Measurements from ENCODE around the gene ZNF675. TPM values are rescaled to one million over a fixed set of nuclear protein-coding genes. Genes with fewer than 3 reads are reported as not detected.
"Not testable (repeated sequence)": the region's sequence is repeated elsewhere in the genome, so short reads cannot be mapped to it uniquely, and the experiment has no call there.

ZNF675 gene
- 5.1 to 8.8 TPM (median 5.9 TPM) in 3 replicates for total RNA-seq
- long read RNA-seq, transcript ZNF675-201 (4 exons, 2,301 nt), result major isoform, 9 of 9 reads
- long read RNA-seq, partial matches to known transcripts, result 0 of 9 reads
- long read RNA-seq, other reads (novel, unspliced or antisense), result 0 of 9 reads

DNA sequence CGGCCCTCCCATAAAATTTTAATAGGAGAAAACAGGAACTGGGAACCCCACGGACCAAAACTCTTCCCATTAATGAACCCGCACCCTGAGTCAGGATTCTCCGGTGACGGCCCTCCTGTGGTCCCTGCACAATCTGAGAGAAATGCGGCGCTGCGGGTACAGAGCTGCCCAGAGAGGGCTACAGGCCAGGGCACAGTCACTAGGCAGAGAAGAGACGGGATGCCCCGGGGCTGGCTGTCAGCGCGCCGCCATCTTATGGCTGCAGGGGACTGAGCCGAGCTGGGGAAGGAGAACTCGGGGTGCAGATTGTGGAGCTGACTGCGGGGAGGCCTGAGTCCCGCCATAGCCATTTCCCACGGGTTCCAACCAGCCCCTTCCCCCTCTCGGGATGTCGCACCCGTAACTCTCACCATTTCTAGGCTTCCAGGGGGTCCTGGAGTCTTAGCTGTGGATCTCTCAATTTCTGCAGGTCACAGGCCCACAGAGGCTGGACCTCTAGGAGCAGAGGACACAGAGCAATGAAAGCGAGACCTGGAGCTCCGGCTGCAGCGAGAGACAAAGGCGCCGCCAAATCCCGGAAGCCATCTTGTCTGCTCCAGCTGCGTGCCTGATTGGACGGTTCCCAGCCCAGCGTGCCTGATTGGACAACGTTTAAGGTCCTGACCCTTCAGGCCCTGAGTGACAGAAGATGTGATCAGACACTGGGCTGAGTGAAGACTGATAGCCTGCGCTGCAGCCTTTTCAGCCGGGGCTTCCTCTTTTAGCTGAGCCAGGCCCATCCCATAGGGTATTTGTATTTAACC, at the start of gene ZNF675:
Gene ZNF675, minus strand, starts transcription at position 592 of the 803 bp plus-strand sequence. Its CDS starts 179 bp downstream, at position 413.
- H3K4me1 Mint-ChIP-seq (ENCODE audit: low read depth), result peaks cover 15% of the 10 kb centered on the region
- H3K4me3 Mint-ChIP-seq (ENCODE audit: unreplicated experiment), result peak within 1 kb of the TSS; percentile 99
- H3K27ac Mint-ChIP-seq (ENCODE audit: unreplicated experiment), result peak within 1 kb of the TSS; percentile 100
- no peaks in the 10 kb centered on the region for H3K9me3 Mint-ChIP-seq (ENCODE audit: low read depth)
- TF ChIP-seq, protein P1, sequence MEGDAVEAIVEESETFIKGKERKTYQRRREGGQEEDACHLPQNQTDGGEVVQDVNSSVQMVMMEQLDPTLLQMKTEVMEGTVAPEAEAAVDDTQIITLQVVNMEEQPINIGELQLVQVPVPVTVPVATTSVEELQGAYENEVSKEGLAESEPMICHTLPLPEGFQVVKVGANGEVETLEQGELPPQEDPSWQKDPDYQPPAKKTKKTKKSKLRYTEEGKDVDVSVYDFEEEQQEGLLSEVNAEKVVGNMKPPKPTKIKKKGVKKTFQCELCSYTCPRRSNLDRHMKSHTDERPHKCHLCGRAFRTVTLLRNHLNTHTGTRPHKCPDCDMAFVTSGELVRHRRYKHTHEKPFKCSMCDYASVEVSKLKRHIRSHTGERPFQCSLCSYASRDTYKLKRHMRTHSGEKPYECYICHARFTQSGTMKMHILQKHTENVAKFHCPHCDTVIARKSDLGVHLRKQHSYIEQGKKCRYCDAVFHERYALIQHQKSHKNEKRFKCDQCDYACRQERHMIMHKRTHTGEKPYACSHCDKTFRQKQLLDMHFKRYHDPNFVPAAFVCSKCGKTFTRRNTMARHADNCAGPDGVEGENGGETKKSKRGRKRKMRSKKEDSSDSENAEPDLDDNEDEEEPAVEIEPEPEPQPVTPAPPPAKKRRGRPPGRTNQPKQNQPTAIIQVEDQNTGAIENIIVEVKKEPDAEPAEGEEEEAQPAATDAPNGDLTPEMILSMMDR (IDR thresholded peaks at IDR 0.05), result peak; percentile 44
- peak; percentile 96 for DNase-seq (ENCODE audit: low spot score)
- no peaks in the 10 kb centered on the region for H3K27me3 Mint-ChIP-seq (ENCODE audit: low read depth)
- H3K36me3 Mint-ChIP-seq (ENCODE audit: low read depth), result peaks cover 2% of the 10 kb centered on the region

- H3K36me3 Mint-ChIP-seq (ENCODE audit: low read depth); H3K27me3 Mint-ChIP-seq (ENCODE audit: low read depth); DNase-seq (ENCODE audit: low spot score); H3K4me1 Mint-ChIP-seq (ENCODE audit: low read depth); H3K4me3 Mint-ChIP-seq (ENCODE audit: unreplicated experiment); H3K27ac Mint-ChIP-seq (ENCODE audit: unreplicated experiment): not testable (repeated sequence)
- H3K9me3 Mint-ChIP-seq (ENCODE audit: low read depth), result peaks cover 26% of the 10 kb centered on the region
These were observed 43.9 kb upstream of the ZNF675 start for GRCh38 chr19:23730729-23731465.

- not testable (repeated sequence) for H3K9me3 Mint-ChIP-seq (ENCODE audit: low read depth); H3K36me3 Mint-ChIP-seq (ENCODE audit: low read depth); H3K27me3 Mint-ChIP-seq (ENCODE audit: low read depth); DNase-seq (ENCODE audit: low spot score); H3K27ac Mint-ChIP-seq (ENCODE audit: unreplicated experiment); H3K4me1 Mint-ChIP-seq (ENCODE audit: low read depth); H3K4me3 Mint-ChIP-seq (ENCODE audit: unreplicated experiment)
These were observed 37.1 kb upstream of the ZNF675 start for GRCh38 chr19:23724161-23724560.

- Mint-ChIP-seq H3K4me3 (ENCODE audit: unreplicated experiment) (no peak overlapping the region), H3K9me3 (ENCODE audit: low read depth) (peaks cover 3% of the 10 kb centered on the region), H3K27ac (ENCODE audit: unreplicated experiment) (no peak overlapping the region), H3K27me3 (ENCODE audit: low read depth) (peaks cover 7% of the 10 kb centered on the region), H3K4me1 (ENCODE audit: low read depth) (peaks cover 7% of the 10 kb centered on the region), H3K36me3 (ENCODE audit: low read depth) (no peaks in the 10 kb centered on the region)
- TF ChIP-seq, protein P1 (IDR thresholded peaks at IDR 0.05), result no peak
- DNase-seq (ENCODE audit: low spot score), result no peak
These were observed 31.8 kb upstream of the ZNF675 start for GRCh38 chr19:23718802-23719201.

DNA sequence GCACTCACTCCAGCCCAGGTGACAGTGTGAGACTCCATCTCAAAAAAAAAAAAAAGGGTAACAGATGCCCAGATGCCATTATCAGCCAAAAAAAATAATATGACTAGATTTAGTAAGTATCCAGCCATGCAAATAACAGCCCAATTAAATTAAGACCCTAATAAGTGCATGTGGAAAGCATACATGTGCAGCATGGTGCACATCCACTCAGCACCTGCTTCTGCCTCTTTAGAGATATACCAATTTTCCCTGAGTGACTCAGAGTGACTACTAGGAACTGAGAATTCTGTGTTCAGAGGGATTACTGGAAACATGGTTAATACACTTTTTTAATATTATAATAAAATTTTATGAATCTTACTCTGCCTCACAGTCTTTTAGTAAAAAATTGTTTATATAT, 29.8 kb upstream of the ZNF675 start:
- Mint-ChIP-seq H3K9me3 (ENCODE audit: low read depth) (peaks cover 3% of the 10 kb centered on the region), H3K27me3 (ENCODE audit: low read depth) (peaks cover 7% of the 10 kb centered on the region), H3K36me3 (ENCODE audit: low read depth) (no peaks in the 10 kb centered on the region), H3K27ac (ENCODE audit: unreplicated experiment) (no peak overlapping the region), H3K4me1 (ENCODE audit: low read depth) (peaks cover 7% of the 10 kb centered on the region), H3K4me3 (ENCODE audit: unreplicated experiment) (no peak overlapping the region)
- TF ChIP-seq, protein P1 (IDR thresholded peaks at IDR 0.05), result no peak
- DNase-seq (ENCODE audit: low spot score), result no peak

- H3K27ac Mint-ChIP-seq (ENCODE audit: unreplicated experiment), result no peak overlapping the region
- no peaks in the 10 kb centered on the region for H3K36me3 Mint-ChIP-seq (ENCODE audit: low read depth)
- DNase-seq (ENCODE audit: low spot score), result no peak
- TF ChIP-seq, protein P1 (IDR thresholded peaks at IDR 0.05), result no peak
- no peaks in the 10 kb centered on the region for H3K27me3 Mint-ChIP-seq (ENCODE audit: low read depth)
- H3K4me1 Mint-ChIP-seq (ENCODE audit: low read depth), result no peaks in the 10 kb centered on the region
- H3K9me3 Mint-ChIP-seq (ENCODE audit: low read depth), result peaks cover 18% of the 10 kb centered on the region
- no peak overlapping the region for H3K4me3 Mint-ChIP-seq (ENCODE audit: unreplicated experiment)
These were observed 22.3 kb upstream of the ZNF675 start for GRCh38 chr19:23709347-23709746.

Data from chondrocyte (in vitro differentiated cells).